Lower lobe of right lung (tissue), 2 donors: Measurements from ENCODE around the gene BTNL9. TPM values are rescaled to one million over a fixed set of nuclear protein-coding genes. Genes with fewer than 3 reads are reported as not detected.
A peak's percentile ranks its signal among the peaks of the same experiment; 100 is the strongest.
"Not testable (repeated sequence)": the region's sequence is repeated elsewhere in the genome, so short reads cannot be mapped to it uniquely, and the experiment has no call there.

Source experiments
- ATAC-seq, 2 donors: fragments of 200-7000 bp; cut with Tn5 transposase; one replicate each; pipeline ENCODE4 v1.9.1; 2020 to 2022; ENCODE audit warnings: mild to moderate bottlenecking in 2 of 2, moderate library complexity in 2 of 2
- DNase-seq: peaks from one replicate; pipeline ENCODE4 v3.0.0-alpha.2; 2020
- H3K27ac ChIP-seq: fragments of 200-600 bp; one replicate; pipeline ENCODE4 v1.8.0; 2022
- H3K27me3 ChIP-seq: fragments of 200-600 bp; one replicate; pipeline ENCODE4 v1.8.0; 2022; ENCODE audit warnings: low read depth
- H3K36me3 ChIP-seq: fragments of 200-600 bp; one replicate; pipeline ENCODE4 v1.8.0; 2022; ENCODE audit warnings: mild to moderate bottlenecking
- H3K4me1 ChIP-seq: fragments of 200-600 bp; one replicate; pipeline ENCODE4 v1.8.0; 2022
- H3K4me3 ChIP-seq: fragments of 200-600 bp; one replicate; pipeline ENCODE4 v1.8.0; 2022; ENCODE audit warnings: mild to moderate bottlenecking
- H3K9me3 ChIP-seq: fragments of 200-600 bp; one replicate; pipeline ENCODE4 v1.8.0; 2022
- intact Hi-C: fragments of 100-400 bp; cut with DNase I; formaldehyde crosslinking; loops from one replicate; pipeline ENCODE4 v1.11.0; 2022
- total RNA-seq: library from RNA; stranded (reverse); fragmentation: NEBNext Ultra II Directional; extraction: Animal tissue kit (Norgen Biotek cat#: 25700); gene quantifications from one replicate; pipeline ENCODE4 v1.2.1, GENCODE V29; 2021
- TF ChIP-seq, protein P1 (sequence below): fragments of 200-600 bp; IDR thresholded peaks from one replicate; pipeline ENCODE4 v1.8.0; 2022; ENCODE audit warnings: antibody characterized with exemption, mild to moderate bottlenecking
- donor health status: DM: no; HTN: yes; CAD: no; lungs with severe emphysema.

Gene BTNL9
- total RNA-seq, 1 donor from 2014 or later = 125 TPM

GRCh38 chr5:181044662-181045305, 4.7 kb downstream of the BTNL9 start:
- peaks cover 9% of the 10 kb centered on the region for H3K4me1 ChIP-seq
- DNase-seq (no peak), ATAC-seq (peak; percentile 57 to 69)
- H3K27me3 ChIP-seq = peaks cover 41% of the 10 kb centered on the region
- peak overlapping the region; percentile 79 for H3K27ac ChIP-seq
- intact Hi-C loops = no loop called here
- TF ChIP-seq, protein P1, sequence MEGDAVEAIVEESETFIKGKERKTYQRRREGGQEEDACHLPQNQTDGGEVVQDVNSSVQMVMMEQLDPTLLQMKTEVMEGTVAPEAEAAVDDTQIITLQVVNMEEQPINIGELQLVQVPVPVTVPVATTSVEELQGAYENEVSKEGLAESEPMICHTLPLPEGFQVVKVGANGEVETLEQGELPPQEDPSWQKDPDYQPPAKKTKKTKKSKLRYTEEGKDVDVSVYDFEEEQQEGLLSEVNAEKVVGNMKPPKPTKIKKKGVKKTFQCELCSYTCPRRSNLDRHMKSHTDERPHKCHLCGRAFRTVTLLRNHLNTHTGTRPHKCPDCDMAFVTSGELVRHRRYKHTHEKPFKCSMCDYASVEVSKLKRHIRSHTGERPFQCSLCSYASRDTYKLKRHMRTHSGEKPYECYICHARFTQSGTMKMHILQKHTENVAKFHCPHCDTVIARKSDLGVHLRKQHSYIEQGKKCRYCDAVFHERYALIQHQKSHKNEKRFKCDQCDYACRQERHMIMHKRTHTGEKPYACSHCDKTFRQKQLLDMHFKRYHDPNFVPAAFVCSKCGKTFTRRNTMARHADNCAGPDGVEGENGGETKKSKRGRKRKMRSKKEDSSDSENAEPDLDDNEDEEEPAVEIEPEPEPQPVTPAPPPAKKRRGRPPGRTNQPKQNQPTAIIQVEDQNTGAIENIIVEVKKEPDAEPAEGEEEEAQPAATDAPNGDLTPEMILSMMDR = no peak
- H3K36me3 ChIP-seq = no peaks in the 10 kb centered on the region
- H3K9me3 ChIP-seq = no peaks in the 10 kb centered on the region
- peak overlapping the region; percentile 47 for H3K4me3 ChIP-seq

GRCh38 chr5:181045316-181045715, 5.2 kb downstream of the BTNL9 start:
- TF ChIP-seq, protein P1 = no peak
- intact Hi-C loops = no loop called here
- peaks cover 42% of the 10 kb centered on the region for H3K27me3 ChIP-seq
- peak overlapping the region; percentile 3 for H3K4me3 ChIP-seq
- no peaks in the 10 kb centered on the region for H3K9me3 ChIP-seq
- peak overlapping the region; percentile 76 for H3K27ac ChIP-seq
- H3K4me1 ChIP-seq = peaks cover 10% of the 10 kb centered on the region
- DNase-seq (no peak), ATAC-seq (no peak)
- no peaks in the 10 kb centered on the region for H3K36me3 ChIP-seq

DNA sequence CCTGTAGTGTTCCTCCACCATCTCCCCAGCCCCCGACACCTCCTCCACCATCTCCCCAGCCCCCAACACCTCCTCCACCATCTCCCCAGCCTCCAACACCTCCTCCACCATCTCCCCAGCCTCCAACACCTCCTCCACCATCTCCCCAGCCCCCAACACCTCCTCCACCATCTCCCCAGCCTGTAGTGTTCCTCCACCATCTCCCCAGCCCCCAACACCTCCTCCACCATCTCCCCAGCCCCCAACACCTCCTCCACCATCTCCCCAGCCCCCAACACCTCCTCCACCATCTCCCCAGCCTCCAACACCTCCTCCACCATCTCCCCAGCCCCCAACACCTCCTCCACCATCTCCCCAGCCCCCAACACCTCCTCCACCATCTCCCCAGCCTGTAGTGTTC, 5.8 kb downstream of the BTNL9 start:
- H3K27ac ChIP-seq, intact Hi-C loops, DNase-seq, H3K36me3 ChIP-seq, ATAC-seq, H3K4me3 ChIP-seq, H3K9me3 ChIP-seq: not testable (repeated sequence)
- H3K4me1 ChIP-seq = peaks cover 10% of the 10 kb centered on the region
- H3K27me3 ChIP-seq = peaks cover 43% of the 10 kb centered on the region

DNA sequence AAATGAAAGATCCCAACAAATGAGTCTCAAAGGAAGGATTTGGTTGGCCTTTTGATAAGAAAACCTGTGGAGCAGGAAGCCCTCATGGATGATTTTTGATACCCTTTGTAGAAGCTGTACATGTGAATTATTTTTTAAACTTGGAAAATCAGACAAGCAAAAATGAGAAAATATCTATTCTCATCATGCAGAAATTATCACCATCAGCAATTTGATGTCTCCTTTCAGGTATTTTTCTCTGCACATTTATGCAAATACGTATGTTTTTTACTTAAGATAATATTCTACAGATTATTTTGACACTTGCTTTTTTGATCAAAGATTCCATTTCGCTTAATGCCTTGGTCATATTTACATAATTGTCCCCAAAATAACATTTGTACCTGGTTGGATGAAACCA, 7.2 kb downstream of the BTNL9 start:
- peaks cover 22% of the 10 kb centered on the region for H3K4me1 ChIP-seq

GRCh38 chr5:181047921-181048320, 7.9 kb downstream of the BTNL9 start:
- TF ChIP-seq, protein P1 = no peak
- H3K36me3 ChIP-seq = no peaks in the 10 kb centered on the region
- H3K9me3 ChIP-seq = no peaks in the 10 kb centered on the region
- peaks cover 26% of the 10 kb centered on the region for H3K4me1 ChIP-seq
- H3K27ac ChIP-seq = no peak overlapping the region
- H3K27me3 ChIP-seq = peaks cover 56% of the 10 kb centered on the region
- intact Hi-C loops = no loop called here
- no peak for DNase-seq
- H3K4me3 ChIP-seq = no peak overlapping the region
- ATAC-seq = no peak

More for the DNA sequence above, 7.2 kb downstream of the BTNL9 start:
- TF ChIP-seq, protein P1 = no peak
- H3K9me3 ChIP-seq = no peaks in the 10 kb centered on the region
- H3K4me3 ChIP-seq = no peak overlapping the region
- peaks cover 53% of the 10 kb centered on the region for H3K27me3 ChIP-seq
- DNase-seq (no peak), ATAC-seq (no peak)
- no peaks in the 10 kb centered on the region for H3K36me3 ChIP-seq
- intact Hi-C loops = no loop called here
- H3K27ac ChIP-seq = no peak overlapping the region

DNA sequence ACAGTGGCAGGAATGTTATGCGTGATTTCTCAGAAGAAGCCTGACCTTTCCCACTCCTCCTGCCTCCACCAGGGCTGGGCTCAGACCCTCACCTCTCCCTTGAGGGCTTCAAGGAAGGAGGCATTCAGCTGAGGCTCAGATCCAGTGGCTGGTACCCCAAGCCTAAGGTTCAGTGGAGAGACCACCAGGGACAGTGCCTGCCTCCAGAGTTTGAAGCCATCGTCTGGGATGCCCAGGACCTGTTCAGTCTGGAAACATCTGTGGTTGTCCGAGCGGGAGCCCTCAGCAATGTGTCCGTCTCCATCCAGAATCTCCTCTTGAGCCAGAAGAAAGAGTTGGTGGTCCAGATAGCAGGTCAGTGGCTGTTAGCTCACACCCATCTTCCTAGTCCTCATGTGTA, 9.9 kb downstream of the BTNL9 start:
- H3K4me3 ChIP-seq = no peak overlapping the region
- H3K27me3 ChIP-seq = peaks cover 76% of the 10 kb centered on the region
- no peak for ATAC-seq
- no peaks in the 10 kb centered on the region for H3K36me3 ChIP-seq
- no peaks in the 10 kb centered on the region for H3K9me3 ChIP-seq
- H3K27ac ChIP-seq = no peak overlapping the region
- TF ChIP-seq, protein P1 = no peak
- H3K4me1 ChIP-seq = peaks cover 31% of the 10 kb centered on the region
- no peak for DNase-seq
- intact Hi-C loops = no loop called here
